K562 (cell line): ENCODE results near the gene GPRC6A. TPM values are rescaled to one million over a fixed set of nuclear protein-coding genes. Genes with fewer than 3 reads are reported as not detected.

ENCODE experiments used
- ATAC-seq: fragments of 200-7000 bp; cut with Tn5 transposase; 3 replicates; pipeline ENCODE4 v1.9.1; 2020; ENCODE audit warnings: moderate library complexity
- BruUV-seq: library from RNA; stranded (reverse); fragments of 400-500 nt; replicated peaks from 2 replicates; lab custom pipeline; 2021; lab: Mats Ljungman, UMichigan
- CTCF ChIA-PET: fragments of 300-600 bp; formaldehyde crosslinking; extraction: SDS; loops from one replicate; lab custom pipeline; 2021; ENCODE audit warnings: low intra/inter-chr PET ratio; lab: Yijun Ruan, JAX
- POLR2A ChIA-PET: fragments of 300-600, 350-650 bp; sonication (Branson Sonifier 250); formaldehyde crosslinking; extraction: SDS; loops from one replicate; lab custom pipeline; 2021; ENCODE audit warnings: antibody characterized with exemption, inconsistent platforms; lab: Yijun Ruan, JAX
- DNase-seq, 4 experiments: peaks; one replicate each; pipeline versions ENCODE4 v3.0.0 to v3.0.0-alpha.2; 2011 to 2018; ENCODE audit warnings: low spot score in 3 of 4, mixed read lengths in 3 of 4; ENCODE audit errors: extremely low read depth in 1 of 4
- FAIRE-seq: peaks from 2 replicates; lab custom pipeline; 2011; peaks lifted over from hg19 to GRCh38; lab: Jason Lieb, UNC
- H2AFZ ChIP-seq: 2 replicates; pipeline ENCODE4 v1.6.0; 2011; ENCODE audit warnings: low read depth, low read length, control low read depth, inconsistent platforms
- H3K27ac ChIP-seq: fragments of 200-600 bp; 3 replicates; pipeline ENCODE4 v1.8.0; 2011; ENCODE audit warnings: low read depth, mild to moderate bottlenecking, control low read depth, inconsistent platforms, low read length, moderate library complexity, mixed read lengths; ENCODE audit errors: extremely low read depth
- H3K27me3 ChIP-seq, 2 experiments: fragments of 300-600 bp in 1 of 2; 2 replicates in 1 of 2; 3 replicates in 1 of 2; pipeline versions ENCODE4 v1.6.0 to v1.8.0; 2011; ENCODE audit warnings: inconsistent platforms in 2 of 2, low read length in 2 of 2, mild to moderate bottlenecking in 1 of 2, mixed read lengths in 1 of 2, moderate library complexity in 1 of 2; ENCODE audit not compliant: control insufficient read depth in 2 of 2, insufficient read depth in 2 of 2
- H3K36me3 ChIP-seq: fragments of 300-600 bp; 3 replicates; pipeline ENCODE4 v1.8.0; 2011; ENCODE audit warnings: mild to moderate bottlenecking, low read length, inconsistent platforms; ENCODE audit not compliant: control insufficient read depth, insufficient read depth
- H3K4me1 ChIP-seq, 2 experiments: fragments of 200-600 bp in 1 of 2; replicated peaks in 1 of 2; 2 replicates in 1 of 2; 3 replicates in 1 of 2; pipeline versions ENCODE4 v1.5.1 to v1.8.0; 2011; ENCODE audit warnings: inconsistent platforms in 2 of 2, low read length in 2 of 2, mild to moderate bottlenecking in 1 of 2, mixed read lengths in 1 of 2, moderate library complexity in 1 of 2; ENCODE audit not compliant: control insufficient read depth in 2 of 2, insufficient read depth in 2 of 2
- H3K4me2 ChIP-seq: 2 replicates; pipeline ENCODE4 v1.6.1; 2011; ENCODE audit warnings: low read length, control low read depth, inconsistent platforms, mixed read lengths; ENCODE audit not compliant: insufficient read depth
- H3K4me3 ChIP-seq: fragments of 200-600 bp; sonication (generic), shearing (Covaris generic); 2 replicates; pipeline ENCODE4 v1.5.1; 2016; ENCODE audit warnings: control low read depth, inconsistent platforms
- H3K79me2 ChIP-seq: fragments of 200-600 bp; 3 replicates; pipeline ENCODE4 v1.8.0; 2011; ENCODE audit warnings: low read length, inconsistent platforms; ENCODE audit not compliant: control insufficient read depth, insufficient read depth
- H3K9ac ChIP-seq, 2 experiments: 2 replicates each; pipeline versions ENCODE4 v1.6.0 to v1.6.1; 2011; ENCODE audit warnings: low read depth in 2 of 2, low read length in 2 of 2, control low read depth in 1 of 2, inconsistent platforms in 1 of 2, mild to moderate bottlenecking in 1 of 2, mixed read lengths in 1 of 2; ENCODE audit not compliant: insufficient read depth in 1 of 2
- H3K9me1 ChIP-seq: one replicate; pipeline ENCODE4 v1.6.0; 2011; ENCODE audit warnings: inconsistent platforms, mild to moderate bottlenecking, low read length, moderate library complexity; ENCODE audit not compliant: control insufficient read depth, insufficient read depth
- H3K9me3 ChIP-seq: replicated peaks from 2 replicates; pipeline ENCODE4 v1.5.1; 2011; ENCODE audit warnings: low read depth, low read length, inconsistent platforms; ENCODE audit not compliant: control insufficient read depth, insufficient read depth
- H4K20me1 ChIP-seq: replicated peaks from 2 replicates; pipeline ENCODE4 v1.6.1; 2011; ENCODE audit warnings: low read length, inconsistent platforms, mixed read lengths; ENCODE audit not compliant: control insufficient read depth, insufficient read depth
- C11orf30 ChIP-seq: fragments of 450-650 bp; IDR thresholded peaks from 2 replicates; pipeline ENCODE4 v1.6.1; 2016; ENCODE audit warnings: low read depth, mild to moderate bottlenecking
- CBX8 ChIP-seq: fragments of 200-600 bp; sonication (generic); IDR thresholded peaks from 2 replicates; pipeline ENCODE4 v1.6.1; 2012; ENCODE audit warnings: borderline replicate concordance, mixed run types, low read depth, mild to moderate bottlenecking, moderate library complexity, mixed read lengths, low read length, control low read depth, inconsistent platforms; ENCODE audit not compliant: poor library complexity, severe bottlenecking; ENCODE audit errors: extremely low read depth
- COPS2 ChIP-seq: fragments of 450-650 bp; conservative IDR thresholded peaks from 2 replicates; pipeline ENCODE4 v1.6.1; 2016; ENCODE audit warnings: mild to moderate bottlenecking, moderate library complexity
- EP300 ChIP-seq: IDR thresholded peaks from 2 replicates; pipeline ENCODE4 v1.6.1; 2012; ENCODE audit warnings: low read length, improper control_type of control experiment
- HDAC2 ChIP-seq: fragments of 450-650 bp; IDR thresholded peaks from 2 replicates; pipeline ENCODE4 v1.6.1; 2016; ENCODE audit warnings: mild to moderate bottlenecking
- MAFF ChIP-seq: IDR thresholded peaks from 2 replicates; pipeline ENCODE4 v1.6.1; 2012; ENCODE audit warnings: low read length, improper control_type of control experiment
- MAFG ChIP-seq: fragments of 450-650 bp; conservative IDR thresholded peaks from 2 replicates; pipeline ENCODE4 v1.6.1; 2016; ENCODE audit warnings: missing genetic modification characterization, missing compliant biosample characterization
- MYC ChIP-seq, 2 experiments: fragments of 250-450 bp in 1 of 2; sonication (Bioruptor Pico) in 1 of 2; IDR thresholded peaks; 2 replicates each; pipeline versions ENCODE4 v1.5.1 to v1.6.1; 2012 to 2021; ENCODE audit warnings: low read depth in 2 of 2, borderline replicate concordance in 1 of 2, improper control_type of control experiment in 1 of 2, low read length in 1 of 2, mild to moderate bottlenecking in 1 of 2, moderate library complexity in 1 of 2
- NELFE ChIP-seq: IDR thresholded peaks from 2 replicates; pipeline ENCODE4 v1.6.1; 2011; ENCODE audit warnings: mild to moderate bottlenecking; ENCODE audit not compliant: insufficient read depth, insufficient read length
- RBM39 ChIP-seq: fragments of 200-400 bp; formaldehyde crosslinking; optimal IDR thresholded peaks from 2 replicates; pipeline ENCODE3; 2018; ENCODE audit warnings: low read depth, low read length
- TCF15 ChIP-seq: fragments of 250-450 bp; sonication (Bioruptor Pico); IDR thresholded peaks from 2 replicates; pipeline ENCODE4 v1.8.0; 2022; ENCODE audit warnings: moderate library complexity, mild to moderate bottlenecking, inconsistent platforms
- ZNF316 ChIP-seq: fragments of 450-650 bp; IDR thresholded peaks from 2 replicates; pipeline ENCODE4 v1.6.1; 2016
- WGBS: fragments of 100-300 bp; shearing (Covaris generic); methylation state at CpG from one replicate; pipeline ENCODE4 v1.1.6; 2016; ENCODE audit warnings: low coverage, mixed read lengths; ENCODE audit not compliant: insufficient coverage; ENCODE audit errors: missing lambda C conversion rate; 5-methylcytosine and 5-hydroxymethylcytosine counted together
- in situ Hi-C: fragments of 300-500 bp; cut with MboI; formaldehyde crosslinking; loops from 4 replicates; pipeline ENCODE4 v1.15.0; 2018; ENCODE audit warnings: inconsistent platforms, mixed read lengths
- intact Hi-C: fragments of 100-400 bp; cut with micrococcal nuclease; formaldehyde crosslinking; loops from 2 replicates; pipeline ENCODE4 v1.14.2; 2022
- polyA plus RNA-seq, 8 experiments: library from polyadenylated mRNA; depleted of rRNA in 4 of 8; stranded (reverse) in 5 of 8; unstranded in 3 of 8; fragments of >200 nt; fragmentation: Nextera tagmentation in 2 of 8; fragmentation: Illumina TruSeq in 1 of 8; extraction: Ambion mirVana in 2 of 8; extraction: Trizol in 1 of 8; gene quantifications; 2 replicates each; pipeline versions ENCODE4 v1.2.1 to v1.2.3, GENCODE V29; 2011 to 2014; ENCODE audit warnings: inconsistent platforms in 1 of 8, missing spikeins in 1 of 8
- total RNA-seq, 7 experiments: library from RNA; depleted of rRNA in 6 of 7; stranded (reverse); fragments of >200 nt in 6 of 7; fragmentation: Illumina TruSeq in 2 of 7; extraction: Trizol in 2 of 7; gene quantifications; 2 replicates each; pipeline versions ENCODE4 v1.2.1 to v1.2.3, GENCODE V29; 2011 to 2021; ENCODE audit warnings: low replicate concordance in 1 of 7

The GPRC6A gene
- total and polyA plus RNA-seq, 9 of the 15 experiments (the other 6 are each of a cell fraction or from before 2014, with no cell fraction given) = 0.03 TPM; not detected in 7

DNA sequence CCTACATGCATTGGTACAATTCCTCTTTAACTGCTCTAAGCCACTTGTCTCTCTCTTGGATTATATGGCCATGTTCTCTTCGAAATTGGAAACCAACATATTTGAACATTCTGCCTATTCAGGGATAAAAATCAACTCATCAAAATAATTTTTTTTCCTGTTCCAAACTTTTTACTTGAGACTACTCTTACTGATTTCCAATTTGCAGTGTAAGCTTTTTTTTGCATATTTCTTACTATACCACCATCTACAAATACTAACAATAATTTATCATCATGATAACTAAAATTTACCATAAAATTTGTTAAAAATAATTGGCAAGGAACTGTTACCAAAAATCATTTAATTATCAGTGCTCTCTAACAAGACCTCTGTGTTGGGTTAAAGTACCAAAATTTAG, 56.4 kb downstream of the GPRC6A start:
- Histone ChIP-seq H2AFZ (no peak overlapping the region), H3K4me1 (no peaks in the 10 kb centered on the region), H3K4me3 (no peak overlapping the region), H3K9me3 (no peaks in the 10 kb centered on the region), H3K27ac (no peak overlapping the region), H3K27me3 (no peaks in the 10 kb centered on the region; a peak in 1 of 5 replicates), H4K20me1 (no peaks in the 10 kb centered on the region), H3K36me3 (no peaks in the 10 kb centered on the region), H3K4me2 (no peak overlapping the region), H3K9me1 (no peaks in the 10 kb centered on the region), H3K79me2 (no peaks in the 10 kb centered on the region), H3K9ac (no peak overlapping the region)
- ChIA-PET POLR2A (no interaction called here), CTCF (no interaction called here)
- FAIRE-seq = no peak
- BruUV-seq = no TSS peak
- intact Hi-C loops = no loop called here
- no peak for DNase-seq
- no peak for ATAC-seq
- WGBS = 0% methylated on average over 1 of the region's 1 CpG
- in situ Hi-C loops = no loop called here
- no peak for TF ChIP-seq CBX8
- TF ChIP-seq ZNF316 = peak; percentile 82
- no peak for TF ChIP-seq EP300
- TF ChIP-seq MAFG (tag) = peak; percentile 25; the same call in 1 of the 2 replicates
- no peak for TF ChIP-seq RBM39
- no peak for TF ChIP-seq MYC (IDR thresholded peaks at IDR 0.05; ENCODE audit: low read depth, low read length)
- TF ChIP-seq MYC (CRISPR knock-in tag; IDR thresholded peaks at IDR 0.05; ENCODE audit: borderline replicate concordance, low read depth) = no peak
- TF ChIP-seq HDAC2 = no peak
- TF ChIP-seq TCF15 = no peak
- TF ChIP-seq MAFF = peak; percentile 27; the same call in 1 of the 2 replicates
- TF ChIP-seq C11orf30 = peak; percentile 49; the same call in 1 of the 2 replicates
- no peak for TF ChIP-seq COPS2
- TF ChIP-seq NELFE = no peak
